HG03354 (cell line): ENCODE results near the gene SLC5A3.

Experiments used
- ATAC-seq: cut with Tn5 transposase; IDR thresholded peaks from one replicate; pipeline ENCODE4 v1.9.1; 2021; ENCODE audit warnings: mild to moderate bottlenecking; ENCODE audit not compliant: unreplicated experiment, poor library complexity, severe bottlenecking

The SLC5A3 gene

DNA sequence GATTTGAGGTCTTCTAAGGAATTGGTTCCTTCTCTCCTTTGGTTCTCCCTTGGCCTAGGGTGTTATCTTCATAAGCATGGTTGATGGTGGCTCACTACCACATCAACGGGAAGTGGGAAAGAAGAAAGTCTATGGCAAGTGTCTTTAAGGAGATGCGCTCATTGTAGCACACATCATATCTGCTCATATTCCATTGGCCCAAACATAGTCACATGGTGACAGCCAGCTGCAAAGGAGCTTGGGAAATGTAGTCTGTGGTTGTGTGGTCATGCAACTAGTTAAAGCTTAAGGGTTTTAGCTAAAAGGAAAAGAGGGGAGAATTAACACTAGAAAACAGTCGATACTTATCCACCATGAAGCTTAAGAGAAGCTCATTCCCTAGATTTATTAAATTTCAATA, 11.4 kb upstream of the SLC5A3 start:
- ATAC-seq = no peak

DNA sequence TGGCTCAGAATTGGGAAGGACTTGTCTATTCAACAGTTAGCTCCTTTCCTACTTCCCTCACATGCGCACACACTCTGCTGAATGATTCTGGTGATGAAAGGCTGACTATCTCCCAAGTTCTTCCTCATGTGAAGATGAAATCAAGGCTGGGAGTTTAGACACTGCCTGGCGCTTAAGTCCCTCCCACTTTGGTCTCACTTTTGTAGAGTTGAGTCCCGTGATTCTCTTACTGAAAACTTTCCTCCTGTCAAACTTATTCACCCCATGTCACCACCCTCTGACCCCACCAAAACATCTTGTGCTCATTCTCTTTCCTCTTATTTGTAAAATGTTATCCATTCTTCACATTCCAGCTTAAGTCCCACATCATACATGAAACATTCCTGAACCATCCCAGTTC, 8.4 kb upstream of the SLC5A3 start:
- no peak for ATAC-seq

GRCh38 chr21:34071683-34072082, 1.7 kb upstream of the SLC5A3 start:
- no peak for ATAC-seq

DNA sequence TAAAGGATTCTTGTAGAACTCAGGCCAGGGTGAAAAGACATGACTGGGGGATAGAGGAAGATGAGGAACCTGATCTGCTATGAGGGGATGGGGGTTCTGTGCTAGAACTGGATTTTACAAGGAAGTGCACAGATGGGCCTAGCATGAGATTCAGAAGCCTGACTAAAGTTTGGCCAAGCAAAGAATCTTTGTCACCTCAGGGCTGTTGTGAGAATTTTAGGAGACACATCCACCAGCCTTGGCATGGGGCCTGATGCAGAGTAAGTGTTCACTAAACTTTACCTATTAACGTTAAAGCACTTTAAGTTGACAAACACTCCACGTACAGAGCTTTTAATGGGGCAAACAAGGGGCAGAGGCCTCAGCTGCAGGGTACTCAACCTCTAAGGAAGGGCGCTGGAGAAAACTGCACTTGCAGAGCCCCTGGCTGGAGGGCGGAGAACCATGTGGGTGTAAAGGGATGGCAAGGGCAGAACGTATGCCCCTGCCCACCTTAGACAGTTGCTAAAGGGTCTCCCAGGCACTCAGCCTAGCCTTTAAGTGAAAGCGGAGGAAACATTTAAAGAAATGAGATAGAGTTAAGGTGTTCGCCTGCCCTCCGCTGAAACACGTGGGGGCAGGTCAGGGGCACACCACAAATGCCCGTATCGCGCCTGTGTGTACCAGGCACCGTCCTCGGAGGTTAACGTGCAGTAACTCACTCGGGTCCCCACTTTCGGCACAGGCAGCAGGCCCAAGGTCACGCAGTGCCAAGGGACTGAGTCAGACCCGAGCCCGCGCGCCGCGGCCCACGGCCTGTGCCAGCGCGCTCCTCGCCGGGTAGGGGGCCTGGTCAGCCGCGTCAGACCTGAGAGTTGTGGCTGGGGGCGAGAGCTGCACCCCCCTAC, 990 bp upstream of the SLC5A3 start:
- peak; percentile 8 for ATAC-seq

- ATAC-seq = peak; percentile 43
Observed at GRCh38 chr21:34073749-34074282, 438 bp downstream of the SLC5A3 start.

GRCh38 chr21:34074283-34075090, 1.1 kb downstream of the SLC5A3 start:
- ATAC-seq = no peak

DNA sequence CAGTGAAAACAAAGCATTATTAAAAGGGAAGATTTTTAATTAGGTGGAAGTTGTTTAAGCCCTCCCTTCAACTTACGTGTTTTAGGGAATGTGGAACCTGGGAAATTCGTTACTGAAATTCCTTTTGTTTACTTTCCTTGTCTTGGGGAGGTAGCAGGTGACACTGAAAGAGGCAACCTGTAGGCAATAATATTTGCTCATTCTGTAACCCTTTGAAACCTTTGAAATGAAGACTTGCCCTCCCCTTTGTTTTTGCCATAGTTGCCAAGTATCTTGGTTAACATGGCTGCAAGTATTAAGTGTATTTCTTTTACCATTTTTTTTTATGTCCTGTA, 1.7 kb downstream of the SLC5A3 start:
- ATAC-seq = no peak

DNA sequence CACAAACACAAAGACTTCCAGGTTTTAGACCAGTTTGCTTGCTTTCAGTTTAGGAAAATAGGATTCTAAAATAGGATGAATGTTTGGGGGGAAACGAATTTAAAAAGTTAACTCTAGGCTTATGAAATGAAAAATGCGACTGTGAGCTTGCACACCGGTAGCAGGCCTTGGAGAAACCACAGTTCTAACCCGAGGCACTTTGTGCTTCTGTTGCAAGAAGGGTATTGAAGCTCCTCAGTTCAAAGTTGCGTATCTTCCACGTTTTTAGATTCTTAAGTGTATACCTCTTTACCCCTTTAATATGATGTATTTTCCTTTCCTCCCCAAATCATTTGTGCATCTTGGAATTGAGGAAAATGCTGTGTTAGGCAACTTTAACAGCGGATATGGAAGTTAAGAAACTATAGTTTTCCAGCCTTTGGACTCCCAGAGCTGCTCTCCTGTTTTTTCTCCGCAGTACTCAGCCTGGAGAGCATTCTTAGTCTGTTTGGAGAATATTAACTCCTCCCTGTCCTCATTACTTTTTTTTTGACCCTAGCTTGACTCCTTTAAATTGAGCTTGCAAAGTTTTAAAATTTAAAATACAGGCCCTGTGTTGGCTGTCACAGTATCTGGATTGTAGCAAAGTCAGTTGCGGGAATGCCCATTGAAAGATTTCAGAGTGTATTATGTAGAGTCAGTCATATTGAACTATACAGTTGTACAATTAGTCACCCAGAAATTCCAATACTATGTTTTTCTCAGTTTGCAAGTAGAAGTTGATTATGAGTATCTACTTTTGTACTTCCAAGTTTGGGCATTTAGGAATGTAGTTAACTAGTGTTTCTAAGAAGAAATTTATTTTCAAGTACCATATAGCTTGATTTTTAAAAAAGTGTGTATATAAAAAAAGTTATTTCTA, 2.6 kb downstream of the SLC5A3 start:
- no peak for ATAC-seq

- ATAC-seq = no peak
Observed at GRCh38 chr21:34076835-34077234, 3.5 kb downstream of the SLC5A3 start.

DNA sequence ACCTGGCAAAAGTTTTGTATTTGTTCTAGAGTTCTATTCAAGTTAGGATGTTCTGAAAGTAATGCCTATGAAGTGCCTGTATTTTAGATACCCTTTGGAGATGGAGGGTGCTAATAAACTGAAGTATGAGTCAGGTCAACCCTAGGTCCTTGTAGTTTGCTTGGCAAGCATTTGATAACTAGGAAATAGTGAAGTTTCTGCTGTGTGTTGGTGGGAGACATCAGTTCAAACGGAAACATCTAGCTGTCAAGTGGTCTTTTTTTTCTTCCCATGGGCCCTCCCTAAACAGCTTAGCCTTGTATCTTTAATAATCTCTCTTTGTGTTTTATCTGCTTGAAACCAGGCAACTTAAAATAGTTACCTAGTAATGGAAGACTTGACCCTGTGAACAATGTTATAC, 4.5 kb downstream of the SLC5A3 start:
- no peak for ATAC-seq

DNA sequence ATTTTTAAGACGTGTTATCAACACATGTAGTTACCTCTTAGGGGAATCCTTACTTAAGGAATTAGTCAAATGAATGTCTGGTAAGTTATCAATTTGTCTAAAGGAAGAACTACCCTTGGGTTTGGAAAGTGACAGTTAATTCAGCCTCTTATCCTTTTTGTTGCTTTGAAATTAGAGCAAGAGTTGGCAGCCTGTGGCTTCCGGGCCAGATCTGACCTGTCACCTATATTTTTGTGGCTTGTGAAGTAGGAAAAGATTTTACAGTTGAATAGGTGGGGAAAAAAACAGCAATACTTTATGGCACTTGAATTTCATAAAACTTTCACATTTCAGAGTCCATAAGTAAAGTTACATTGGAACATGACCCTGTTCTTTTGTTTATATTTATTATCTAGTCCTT, 5.5 kb downstream of the SLC5A3 start:
- no peak for ATAC-seq

GRCh38 chr21:34080710-34081109, 7.3 kb downstream of the SLC5A3 start:
- no peak for ATAC-seq

DNA sequence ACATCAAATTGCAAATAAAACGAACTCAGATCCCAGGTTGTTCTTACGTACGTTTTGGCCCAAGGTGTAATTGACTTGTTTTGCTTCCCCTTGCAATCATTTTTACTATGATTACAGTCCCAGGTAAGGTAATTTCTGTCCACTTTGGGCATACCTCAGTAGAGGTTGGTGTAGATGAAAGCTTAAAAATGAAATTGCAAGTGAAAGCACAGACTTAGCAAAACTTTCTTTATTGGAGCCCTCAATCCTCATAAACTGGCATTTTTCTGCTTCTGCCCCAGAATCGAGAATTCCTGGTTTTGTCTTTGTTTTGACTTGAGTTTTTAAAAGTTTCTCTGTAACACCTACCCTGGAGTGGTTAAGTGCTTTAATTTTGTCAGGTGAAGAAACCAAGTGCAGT, 9.4 kb downstream of the SLC5A3 start:
- ATAC-seq = no peak

- ATAC-seq = no peak
Observed at GRCh38 chr21:34083357-34083756, 10.0 kb downstream of the SLC5A3 start.

DNA sequence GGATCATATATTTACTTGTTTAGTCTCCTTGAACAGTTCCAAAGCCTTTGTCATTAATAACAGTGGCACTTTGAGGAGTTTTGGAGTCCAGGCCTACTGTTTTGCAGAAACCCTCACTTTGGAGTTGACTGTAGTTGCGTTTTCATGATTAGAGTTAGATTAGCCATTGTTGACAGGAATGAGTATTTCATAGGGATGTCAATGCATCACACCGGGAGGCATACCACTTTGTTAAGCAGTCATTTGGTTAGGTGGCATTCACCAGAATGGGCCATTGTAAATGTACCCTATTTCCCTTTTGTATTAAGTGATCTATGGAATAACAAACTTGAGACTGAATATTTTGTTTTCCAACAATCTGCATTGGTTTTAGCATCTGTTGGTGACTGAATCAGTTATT, 11.8 kb downstream of the SLC5A3 start:
- ATAC-seq = no peak

DNA sequence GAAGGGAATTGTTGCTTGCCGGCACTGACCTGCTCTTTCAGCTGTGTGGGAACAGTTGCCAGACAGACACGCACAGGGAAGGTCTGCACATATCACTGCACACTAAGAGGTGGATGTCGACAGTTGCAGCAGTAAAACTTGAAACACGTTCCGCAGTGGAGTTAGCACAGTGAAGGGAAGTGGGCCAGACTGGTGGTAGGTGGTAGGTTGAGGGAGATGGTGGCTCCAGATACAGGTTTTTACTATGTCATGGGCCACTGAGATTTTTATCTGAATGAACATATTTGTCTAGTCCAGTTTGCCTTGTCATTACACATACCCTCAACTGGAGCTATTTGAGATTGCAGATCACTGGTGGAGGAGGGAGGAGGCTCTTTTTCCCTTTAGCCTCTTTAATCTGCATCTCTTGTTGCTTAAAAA, 13.5 kb downstream of the SLC5A3 start:
- no peak for ATAC-seq

DNA sequence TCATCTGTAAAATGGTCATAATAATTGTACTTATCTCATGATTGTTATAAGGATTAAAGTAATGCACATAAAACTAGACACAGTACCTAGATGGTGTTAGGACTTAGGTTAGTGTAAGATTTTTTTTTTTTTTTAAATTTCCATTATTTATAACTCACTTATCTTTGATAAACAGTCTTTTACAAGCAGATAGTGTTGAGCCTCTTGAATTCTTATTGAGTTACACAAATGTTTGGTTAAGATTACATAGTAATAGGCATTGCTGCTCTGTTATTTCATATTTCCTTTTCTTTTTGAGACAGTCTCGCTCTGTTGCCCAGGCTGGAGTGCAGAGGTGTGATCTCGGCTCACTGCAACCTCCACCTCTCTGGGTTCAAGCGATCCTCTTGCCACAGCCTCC, 15.4 kb downstream of the SLC5A3 start:
- ATAC-seq = no peak

- ATAC-seq = no peak
Observed at GRCh38 chr21:34091032-34091431, 17.7 kb downstream of the SLC5A3 start.

- ATAC-seq = no peak
Observed at GRCh38 chr21:34091607-34092006, 18.2 kb downstream of the SLC5A3 start.
